Motor neuron (in vitro differentiated cells): ENCODE data around the gene A4GALT. TPM values are rescaled to one million over a fixed set of nuclear protein-coding genes. Genes with fewer than 3 reads are reported as not detected.
"Not testable (repeated sequence)": the region's sequence is repeated elsewhere in the genome, so short reads cannot be mapped to it uniquely, and the experiment has no call there.

Experiments
- ATAC-seq, 8 experiments: fragments of 200-7000 bp; cut with Tn5 transposase; replicated peaks in 6 of 8; 2 replicates each; pipeline ENCODE4 v1.8.0; 2021; ENCODE audit warnings: mild to moderate bottlenecking in 8 of 8, moderate library complexity in 8 of 8
- H3K27ac ChIP-seq, 2 donors: fragments of 250-450 bp; sonication (Bioruptor Pico); 2 replicates each; pipeline ENCODE4 v1.9.0; 2021; ENCODE audit warnings: antibody characterized with exemption in 2 of 2, mild to moderate bottlenecking in 2 of 2, moderate library complexity in 1 of 2
- H3K4me1 ChIP-seq, 2 donors: fragments of 250-450 bp; sonication (Bioruptor Pico); replicated peaks in 1 of 2; 2 replicates each; pipeline ENCODE4 v1.6.1; 2021; ENCODE audit warnings: antibody characterized with exemption in 2 of 2, mild to moderate bottlenecking in 2 of 2, moderate library complexity in 1 of 2
- H3K4me3 ChIP-seq, 5 donors: fragments of 250-450 bp; sonication (Bioruptor Pico); 2 replicates each; pipeline ENCODE4 v1.9.0; 2021; ENCODE audit warnings: antibody characterized with exemption in 5 of 5, mild to moderate bottlenecking in 5 of 5, moderate library complexity in 4 of 5
- WGBS, 10 experiments: fragments of 450-650 bp; shearing (Covaris generic); methylation state at CpG; one replicate each; pipeline ENCODE4 v1.0.0; 2022; 5-methylcytosine and 5-hydroxymethylcytosine counted together
- in situ Hi-C, 9 experiments: fragments of 400-800 bp; cut with MboI; loops; one replicate each; pipeline ENCODE4 v1.15.0; 2021; ENCODE audit warnings: low sequenced_read_pairs in 9 of 9, low pct_unique_long_range_greater_than_20kb in 2 of 9; ENCODE audit not compliant: unreplicated experiment in 9 of 9
- total RNA-seq, 8 experiments: library from RNA; unstranded; fragments of 300-600 nt; gene quantifications; 2 replicates each; pipeline versions ENCODE4 v1.2.3 to v1.2.4, GENCODE V29; 2022

Gene A4GALT
- total RNA-seq, 8 experiments from 2014 or later, result 0.09 to 15.0 (median 1.2) TPM

DNA sequence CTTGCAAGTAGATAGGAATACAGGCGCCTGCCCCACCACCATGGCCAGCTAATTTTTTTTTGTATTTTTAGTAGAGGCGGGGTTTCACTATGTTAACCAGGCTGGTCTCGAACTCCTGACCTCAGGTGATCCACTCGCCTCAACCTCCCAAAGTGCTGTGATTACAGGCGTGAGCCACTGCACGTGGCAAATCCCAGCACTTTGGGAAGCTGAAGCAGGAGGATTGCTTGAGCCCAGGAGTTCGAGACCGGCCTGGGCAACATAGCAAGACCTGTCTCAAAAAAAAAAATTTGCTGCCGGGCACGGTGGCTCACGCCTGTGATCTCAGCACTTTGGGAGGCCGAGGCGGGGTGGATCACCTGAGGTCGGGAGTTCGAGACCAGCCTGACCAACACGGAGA is 34.5 kb upstream of the A4GALT start:
- H3K4me3 ChIP-seq, in situ Hi-C loops, H3K27ac ChIP-seq, H3K4me1 ChIP-seq, ATAC-seq: not testable (repeated sequence)
- 20 to 100% (median 77%) methylated on average over 1 to 9 of the region's 16 CpGs; no CpG with 5 or more reads in 4 of the 10 experiments for WGBS, 10 experiments

DNA sequence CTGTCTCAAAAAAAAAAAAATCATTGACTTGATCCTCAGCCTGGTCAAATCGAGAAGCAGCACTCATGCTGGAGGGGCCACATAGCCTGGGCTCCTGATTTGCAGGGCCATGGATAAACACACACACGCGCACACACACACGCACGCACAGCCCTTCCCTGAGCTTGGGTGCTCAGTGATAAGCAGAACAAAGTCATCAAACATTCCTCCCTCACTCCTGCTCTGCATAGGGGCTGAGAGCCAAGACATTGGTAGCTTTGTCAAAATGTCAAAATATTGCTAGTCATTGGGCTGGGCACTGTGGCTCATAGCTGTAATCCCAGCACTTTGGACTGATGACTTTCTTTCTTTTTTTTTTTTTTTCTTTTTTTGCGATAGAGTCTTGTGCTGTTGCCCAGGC is 34.0 kb upstream of the A4GALT start:
- Histone ChIP-seq H3K4me1 (peaks cover 0 to 4% of the 10 kb centered on the region in 2 donors), H3K4me3 (no peak overlapping the region), H3K27ac (no peak overlapping the region)
- WGBS, 10 experiments, result 0 to 96% (median 66%) methylated on average over 2 to 6 of the region's 6 CpGs; no CpG with 5 or more reads in 3 of the 10 experiments
- in situ Hi-C loops, result no loop called here
- ATAC-seq, result peak in 5 of 8 experiments; percentile 16 to 90 (median 66)

DNA sequence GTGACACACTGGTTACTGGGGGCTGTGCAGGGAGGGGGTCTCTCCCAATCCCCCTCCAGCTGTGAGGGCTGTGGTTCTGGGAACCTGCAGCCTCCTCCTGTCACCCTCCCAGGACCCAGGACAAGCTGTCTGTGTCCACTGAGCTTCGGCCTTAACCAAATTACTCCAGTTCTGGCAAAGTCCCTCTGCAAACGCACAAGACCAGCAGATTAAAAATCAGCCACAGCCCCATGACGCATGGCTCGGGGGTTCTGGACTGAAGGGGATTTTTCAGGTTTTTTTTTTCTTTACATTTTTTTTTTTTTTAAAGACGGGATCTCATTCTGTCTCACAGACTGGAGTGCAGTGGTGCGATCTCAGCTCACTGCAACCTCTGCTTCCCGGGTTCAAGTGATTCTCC is 32.2 kb upstream of the A4GALT start:
- Histone ChIP-seq H3K27ac (no peak overlapping the region), H3K4me1 (peaks cover 0 to 4% of the 10 kb centered on the region in 2 donors), H3K4me3 (no peak overlapping the region)
- in situ Hi-C loops, result no loop called here
- WGBS, 10 experiments, result 30 to 100% (median 85%) methylated on average over 2 to 6 of the region's 7 CpGs
- ATAC-seq, result no peak

DNA sequence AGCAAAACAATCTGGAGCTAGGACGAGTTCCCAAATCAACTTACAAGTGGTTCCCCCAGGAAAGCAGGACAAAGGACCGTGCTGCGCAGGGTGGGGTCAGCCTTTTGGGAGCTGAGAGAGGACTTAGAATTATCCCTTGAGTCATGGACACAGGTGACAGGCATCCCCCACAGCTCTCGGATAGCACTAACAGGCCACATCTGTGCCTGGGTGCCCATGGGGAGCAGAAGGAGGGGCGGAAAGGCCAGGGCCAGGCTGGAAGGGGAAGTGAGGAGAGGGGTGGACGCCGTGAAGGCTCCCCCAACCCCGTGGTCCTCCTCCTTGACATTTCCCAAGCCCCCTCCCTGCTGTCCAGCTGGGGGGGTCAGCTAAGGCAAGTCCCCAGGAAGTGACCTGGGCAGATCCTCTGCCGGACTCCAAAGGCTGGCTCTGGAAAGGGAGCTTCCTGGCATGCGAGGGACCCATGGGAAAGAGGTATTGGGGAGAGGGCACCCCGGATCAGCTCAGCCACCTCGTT is 31.6 kb upstream of the A4GALT start:
- H3K4me3 ChIP-seq, result no peak overlapping the region
- peaks cover 0 to under 1% of the 10 kb centered on the region in 2 donors for H3K4me1 ChIP-seq
- no peak for ATAC-seq
- WGBS, 10 experiments, result 0 to 75% (median 15%) methylated on average over 1 to 2 of the region's 12 CpGs; no CpG with 5 or more reads in 6 of the 10 experiments
- in situ Hi-C loops, result no loop called here
- H3K27ac ChIP-seq, result no peak overlapping the region

DNA sequence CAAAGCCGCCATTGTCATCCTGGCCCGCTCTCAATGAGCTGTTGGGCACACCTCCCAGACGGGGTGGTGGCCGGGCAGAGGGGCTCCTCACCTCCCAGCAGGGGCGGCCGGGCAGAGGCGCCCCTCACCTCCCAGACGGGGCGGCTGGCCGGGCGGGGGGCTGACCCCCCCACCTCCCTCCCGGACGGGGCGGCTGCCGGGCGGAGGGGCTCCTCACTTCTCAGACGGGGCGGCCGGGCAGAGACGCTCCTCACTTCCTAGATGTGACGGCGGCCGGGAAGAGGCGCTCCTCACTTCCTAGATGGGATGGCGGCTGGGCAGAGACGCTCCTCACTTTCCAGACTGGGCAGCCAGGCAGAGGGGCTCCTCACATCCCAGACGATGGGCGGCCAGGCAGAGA is 29.8 kb upstream of the A4GALT start:
- H3K4me1 ChIP-seq, in situ Hi-C loops, ATAC-seq, H3K27ac ChIP-seq, H3K4me3 ChIP-seq: not testable (repeated sequence)
- no CpG with 5 or more reads among the region's 28 CpGs for WGBS, 10 experiments

DNA sequence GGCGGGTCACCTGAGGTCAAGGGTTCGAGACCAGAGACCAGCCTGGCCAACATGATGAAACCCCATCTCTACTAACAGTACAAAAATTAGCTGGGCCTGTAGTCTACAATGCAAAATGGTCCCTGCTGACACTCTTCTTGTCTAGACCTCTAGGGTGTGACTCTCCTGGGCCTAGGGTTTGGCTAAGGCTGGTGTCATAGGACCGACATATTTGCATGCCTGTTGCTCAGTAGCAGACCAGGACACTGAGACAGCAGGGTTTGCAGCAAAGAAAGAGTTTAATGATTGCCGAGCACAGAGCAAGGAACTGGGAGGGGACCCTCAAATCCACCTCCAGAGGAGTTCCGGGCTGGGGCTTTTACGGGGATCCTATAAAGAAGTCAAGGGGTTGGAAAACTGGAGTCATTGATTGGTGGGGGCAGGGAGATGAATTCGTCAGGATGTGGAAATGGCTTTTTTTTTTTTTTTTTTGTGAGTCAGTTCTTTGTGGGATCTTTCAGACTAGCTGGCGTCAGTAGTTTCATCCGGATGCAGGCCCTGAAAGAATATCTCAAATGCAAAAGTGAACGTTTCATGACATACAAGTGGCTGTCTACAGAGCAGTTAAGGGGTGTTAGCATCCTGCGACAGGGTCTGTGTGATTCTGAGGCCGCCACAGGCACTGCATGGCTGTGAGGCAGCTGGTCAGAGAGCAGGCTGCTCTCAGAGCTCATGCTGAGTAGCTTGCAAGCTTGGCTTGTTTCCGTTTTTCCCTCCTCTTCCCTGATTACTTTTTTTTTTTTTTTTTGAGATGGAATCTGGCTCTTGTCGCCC is 27.2 kb upstream of the A4GALT start:
- no peaks in the 10 kb centered on the region for H3K4me1 ChIP-seq
- in situ Hi-C loops, result no loop called here
- 0 to 86% (median 54%) methylated on average over 2 to 10 of the region's 14 CpGs; no CpG with 5 or more reads in 1 of the 10 experiments for WGBS, 10 experiments
- H3K27ac ChIP-seq, result no peak overlapping the region
- peak in 5 of 8 experiments; percentile 41 to 72 (median 55) for ATAC-seq
- H3K4me3 ChIP-seq, result no peak overlapping the region

DNA sequence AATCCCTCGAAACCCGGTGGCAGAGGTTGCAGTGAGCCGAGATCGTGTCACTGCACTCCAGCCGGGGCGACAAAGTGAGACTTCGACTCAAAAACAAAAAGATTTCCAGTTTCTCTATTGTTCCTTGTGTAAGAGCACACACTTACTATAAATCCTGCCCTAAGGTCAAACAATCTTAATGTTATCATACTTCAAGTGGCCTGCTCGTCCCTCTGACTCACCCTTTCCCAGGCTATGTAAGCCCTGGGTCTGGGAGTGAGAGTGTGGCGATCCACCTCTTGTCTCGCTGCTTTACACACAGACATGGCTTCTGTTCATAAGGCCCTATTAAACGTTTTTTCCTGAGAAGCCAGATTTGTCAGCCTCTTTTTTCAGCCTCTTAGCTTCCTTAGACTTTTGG is 24.4 kb upstream of the A4GALT start:
- H3K4me1 ChIP-seq, result no peaks in the 10 kb centered on the region
- in situ Hi-C loops, result no loop called here
- 37 to 100% (median 88%) methylated on average over 1 to 10 of the region's 11 CpGs; no CpG with 5 or more reads in 3 of the 10 experiments for WGBS, 10 experiments
- peak in 2 of 8 experiments; percentile 31 to 33 for ATAC-seq
- no peak overlapping the region for H3K27ac ChIP-seq
- no peak overlapping the region for H3K4me3 ChIP-seq

DNA sequence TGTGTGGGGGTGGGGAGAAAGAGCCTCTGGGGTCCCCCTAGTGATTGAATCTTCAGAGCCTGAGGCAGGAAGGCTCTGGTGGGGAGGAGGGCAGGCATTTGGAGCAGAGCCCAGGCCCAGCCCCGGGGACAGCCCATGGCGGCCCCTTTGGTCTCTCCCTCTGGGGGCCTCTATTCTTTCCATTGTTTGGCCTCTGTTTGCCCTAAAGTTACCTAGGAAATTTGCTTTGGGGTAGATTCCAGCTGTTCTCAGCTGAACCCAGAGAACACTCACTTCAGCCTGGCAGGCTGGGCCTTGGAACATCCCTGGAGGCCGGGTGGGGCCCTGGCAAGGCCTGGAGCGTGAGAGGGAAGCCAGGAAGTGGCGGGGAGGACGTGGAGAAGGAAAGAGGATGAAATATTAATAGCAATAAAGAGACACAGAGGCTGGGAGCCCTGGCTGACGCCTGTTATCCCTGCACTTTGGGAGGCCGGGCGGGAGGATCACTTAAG is 22.9 kb upstream of the A4GALT start:
- in situ Hi-C loops, result no loop called here
- H3K4me1 ChIP-seq, result no peaks in the 10 kb centered on the region
- ATAC-seq, result peak; percentile 26 to 88 (median 70)
- WGBS, 10 experiments, result 20 to 100% (median 40%) methylated on average over 1 to 3 of the region's 9 CpGs; no CpG with 5 or more reads in 4 of the 10 experiments
- H3K27ac ChIP-seq, result no peak overlapping the region
- H3K4me3 ChIP-seq, result no peak overlapping the region

DNA sequence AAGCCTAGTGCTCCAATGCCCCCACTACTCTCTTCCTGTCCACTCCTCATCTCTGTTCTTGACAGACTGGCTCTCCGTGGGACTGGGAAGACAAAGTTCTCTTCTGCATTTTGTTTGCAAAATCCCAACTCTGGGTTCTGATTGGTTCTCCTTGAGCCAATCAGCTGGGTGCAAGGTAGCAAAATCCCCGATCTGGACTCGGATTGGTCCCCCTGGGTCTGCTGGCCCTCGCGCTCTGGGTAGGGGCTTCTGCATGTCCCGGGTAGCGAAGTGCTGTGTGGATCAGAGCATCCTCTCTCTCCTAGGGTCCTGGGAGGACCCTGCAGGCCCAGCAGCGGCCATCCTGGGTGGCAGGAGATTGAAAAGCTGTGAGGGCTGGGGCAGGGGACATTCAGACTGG is 22.3 kb upstream of the A4GALT start:
- Histone ChIP-seq H3K4me3 (no peak overlapping the region), H3K4me1 (no peaks in the 10 kb centered on the region), H3K27ac (no peak overlapping the region)
- WGBS, 10 experiments, result 5 to 90% (median 63%) methylated on average over 2 to 5 of the region's 8 CpGs; no CpG with 5 or more reads in 4 of the 10 experiments
- in situ Hi-C loops, result no loop called here
- ATAC-seq, result peak in 5 of 8 experiments; percentile 9 to 64 (median 25)

DNA sequence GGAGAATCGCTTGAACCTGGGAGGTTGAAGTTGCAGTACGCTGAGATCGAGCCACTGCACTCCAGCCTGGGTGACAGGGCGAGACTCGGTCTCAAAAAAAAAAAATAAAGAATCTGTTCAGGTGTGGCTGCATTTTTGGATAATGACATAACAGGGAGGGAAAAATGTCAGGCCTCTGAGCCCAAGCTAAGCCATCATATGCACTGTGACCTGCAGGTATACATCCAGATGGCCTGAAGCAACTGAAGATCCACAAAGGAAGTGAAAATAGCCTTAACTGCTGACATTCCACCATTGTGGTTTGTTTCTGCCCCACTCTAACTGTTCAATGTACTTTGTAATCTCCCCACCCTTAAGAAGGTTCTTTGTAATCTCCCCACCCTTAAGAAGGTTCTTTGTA is 19.6 kb upstream of the A4GALT start:
- H3K27ac ChIP-seq, ATAC-seq, H3K4me1 ChIP-seq, in situ Hi-C loops, H3K4me3 ChIP-seq: not testable (repeated sequence)
- WGBS, 10 experiments, result 80 to 93% (median 93%) methylated on average over 4 to 5 of the region's 5 CpGs; no CpG with 5 or more reads in 6 of the 10 experiments

DNA sequence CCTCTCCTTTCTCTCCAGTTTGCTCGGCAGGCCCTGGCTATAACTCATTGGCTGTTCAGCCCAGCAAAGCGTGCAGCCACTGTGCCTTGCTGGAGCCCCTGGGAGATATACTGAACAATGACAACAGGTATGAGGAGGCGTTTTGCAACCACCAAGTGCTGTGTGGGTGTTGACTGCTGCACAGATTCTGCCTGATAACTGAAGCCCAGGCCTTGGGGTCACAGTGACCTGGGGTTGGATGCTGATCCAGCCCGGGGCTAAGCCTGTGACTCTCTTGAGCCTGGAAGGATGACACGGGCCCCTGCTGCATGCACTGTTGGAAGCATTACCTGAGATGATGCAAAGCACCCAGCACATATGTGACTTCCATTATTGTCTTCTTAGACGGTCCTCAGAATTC is 13.7 kb upstream of the A4GALT start:
- H3K4me3 ChIP-seq, result no peak overlapping the region
- no peak overlapping the region for H3K27ac ChIP-seq
- 62 to 78% (median 70%) methylated on average over 2 to 5 of the region's 6 CpGs; no CpG with 5 or more reads in 3 of the 10 experiments for WGBS, 10 experiments
- H3K4me1 ChIP-seq, result no peaks in the 10 kb centered on the region
- ATAC-seq, result no peak
- in situ Hi-C loops, result no loop called here

DNA sequence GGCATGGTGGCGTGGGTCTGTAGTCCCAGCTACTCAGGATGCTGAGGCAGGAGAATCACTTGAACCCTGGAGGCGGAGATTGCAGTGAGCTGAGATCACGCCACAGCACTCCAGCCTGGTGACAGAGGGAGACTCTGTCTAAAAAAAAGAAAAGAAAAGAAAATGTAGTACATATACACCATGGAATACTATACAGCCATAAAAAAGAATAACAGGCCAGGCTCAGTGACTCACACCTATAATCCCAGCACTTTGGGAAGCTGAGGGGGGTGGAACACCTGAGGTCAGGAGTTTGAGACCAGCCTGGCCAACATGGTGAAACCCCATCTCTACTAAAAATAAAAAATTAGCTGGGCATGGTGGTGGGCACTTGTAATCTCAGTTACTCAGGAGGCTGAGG is 12.7 kb upstream of the A4GALT start:
- H3K27ac ChIP-seq, ATAC-seq, H3K4me3 ChIP-seq, in situ Hi-C loops, H3K4me1 ChIP-seq: not testable (repeated sequence)
- 40 to 100% (median 92%) methylated on average over 1 to 3 of the region's 3 CpGs; no CpG with 5 or more reads in 1 of the 10 experiments for WGBS, 10 experiments

DNA sequence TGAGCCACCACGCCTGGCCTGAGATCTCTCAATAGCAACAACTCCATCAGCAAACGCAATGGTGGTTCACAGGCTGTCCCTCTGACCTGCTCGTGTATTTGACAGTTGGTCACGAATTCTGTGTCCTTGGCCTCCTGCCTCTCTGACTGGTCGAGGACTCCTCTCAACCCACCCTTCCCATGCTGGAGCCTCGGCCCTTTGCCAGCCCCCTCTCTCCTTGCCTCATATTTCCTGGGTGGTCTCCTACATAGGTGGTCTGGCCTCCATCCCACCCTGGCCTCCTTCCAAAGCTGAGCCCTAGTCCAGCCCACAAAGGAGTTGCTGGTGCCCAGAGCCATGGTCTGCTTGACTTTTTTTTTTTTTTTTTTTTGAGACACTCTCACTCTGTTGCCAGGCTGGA is 11.4 kb upstream of the A4GALT start:
- in situ Hi-C loops, result no loop called here
- 20 to 82% (median 69%) methylated on average over 1 to 6 of the region's 6 CpGs; no CpG with 5 or more reads in 5 of the 10 experiments for WGBS, 10 experiments

More for the DNA sequence above, 11.4 kb upstream of the A4GALT start:
- H3K4me3 ChIP-seq, result no peak overlapping the region
- no peak for ATAC-seq
- no peak overlapping the region for H3K27ac ChIP-seq
- H3K4me1 ChIP-seq, result no peaks in the 10 kb centered on the region
